Hematopoietic multipotent progenitor cell treated with erythropoietin and hydrocortisone succinate and interleukin-3 and kit ligand, for 6 days (in vitro differentiated cells): ENCODE data around the gene CHCHD4.

Experiments used
- DNase-seq: peaks from one replicate; pipeline ENCODE4 v3.0.0-alpha.2; 2015

CHCHD4 gene

DNA sequence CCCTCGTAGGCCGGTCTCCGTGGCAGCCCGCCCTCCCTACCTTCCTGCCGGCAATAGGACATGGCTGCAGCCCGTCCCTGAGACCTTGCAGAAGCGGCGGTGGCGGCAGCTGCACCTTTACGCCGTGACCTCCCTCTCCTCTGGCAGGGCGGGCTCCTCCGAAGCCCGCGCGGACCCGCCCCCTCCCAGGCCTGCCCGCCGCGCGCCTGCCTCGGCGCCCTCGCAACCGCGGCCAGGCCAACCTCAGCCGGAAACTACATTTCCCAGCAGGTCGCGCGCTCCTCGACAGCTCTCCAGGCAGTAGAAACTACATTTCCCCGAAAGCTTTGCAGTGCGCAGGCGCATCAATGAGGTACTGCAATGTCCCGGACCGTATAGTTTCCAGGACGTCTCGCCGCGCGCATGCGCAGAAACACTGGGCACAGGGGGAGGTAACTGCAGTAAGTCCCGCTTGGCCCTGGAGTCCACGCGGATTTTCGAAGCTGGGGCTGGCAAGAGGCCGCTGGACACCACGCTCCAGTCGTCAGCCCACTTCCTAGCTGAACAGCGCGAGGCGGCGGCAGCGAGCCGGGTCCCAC is at the start of gene CHCHD4, which contains the start of gene TMEM43:
TSS of gene CHCHD4 (minus strand) at position 256 of the 578 bp plus-strand sequence. CDS start at position 62, 194 bp downstream.
TSS of gene TMEM43 (plus strand) at position 438 of the 578 bp plus-strand sequence. CDS start 142 bp downstream, outside the sequence.
- DNase-seq, result peak; percentile 99

DNA sequence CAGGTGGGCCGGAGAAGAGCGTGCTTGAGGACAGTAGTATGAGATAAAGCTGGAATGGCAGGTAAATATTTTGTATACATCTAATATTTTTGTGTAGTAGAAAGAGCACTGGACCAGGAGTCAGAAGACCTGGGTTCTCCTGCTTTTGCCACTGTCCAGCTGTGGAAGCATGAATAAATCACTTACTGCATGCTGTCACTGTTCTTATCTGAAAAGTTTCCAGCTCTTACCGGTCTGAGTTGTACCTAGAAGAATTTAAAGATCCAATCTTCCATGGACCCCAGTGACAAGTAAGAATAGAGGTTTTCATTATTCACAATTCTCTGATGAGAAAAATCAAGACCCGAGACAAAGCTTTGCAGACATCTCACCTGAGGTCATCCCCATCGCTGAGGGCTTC is 47.8 kb upstream of the CHCHD4 start:
- no peak for DNase-seq

DNA sequence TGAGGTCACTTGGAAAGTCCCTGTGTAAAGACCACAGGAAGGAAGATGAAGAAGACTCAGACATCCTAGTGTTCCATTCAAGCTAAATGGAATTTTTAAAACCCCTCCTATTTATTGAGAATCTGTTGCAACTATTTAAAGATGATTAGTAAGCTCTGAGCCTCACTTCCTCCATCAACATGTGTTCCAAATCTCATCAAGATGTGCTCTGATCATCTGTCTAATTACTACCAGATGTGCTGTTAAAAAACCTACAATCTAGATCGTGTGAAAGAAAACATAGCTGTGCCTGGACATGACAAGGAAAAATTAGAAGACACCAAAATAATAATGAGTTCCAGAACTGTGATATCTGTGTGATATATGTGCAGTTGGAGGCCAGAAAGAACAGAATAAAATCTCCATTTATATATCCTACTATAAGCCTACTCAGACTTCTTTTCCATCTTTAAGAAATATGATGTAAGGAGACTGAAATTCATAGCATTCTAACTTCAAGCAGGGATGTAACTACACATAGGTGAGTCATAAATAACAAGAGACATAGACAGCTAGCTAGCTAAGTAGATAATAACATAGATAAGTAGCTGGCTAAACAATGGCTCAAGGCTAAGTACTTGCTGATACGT is 46.0 kb upstream of the CHCHD4 start:
- DNase-seq, result no peak

DNA sequence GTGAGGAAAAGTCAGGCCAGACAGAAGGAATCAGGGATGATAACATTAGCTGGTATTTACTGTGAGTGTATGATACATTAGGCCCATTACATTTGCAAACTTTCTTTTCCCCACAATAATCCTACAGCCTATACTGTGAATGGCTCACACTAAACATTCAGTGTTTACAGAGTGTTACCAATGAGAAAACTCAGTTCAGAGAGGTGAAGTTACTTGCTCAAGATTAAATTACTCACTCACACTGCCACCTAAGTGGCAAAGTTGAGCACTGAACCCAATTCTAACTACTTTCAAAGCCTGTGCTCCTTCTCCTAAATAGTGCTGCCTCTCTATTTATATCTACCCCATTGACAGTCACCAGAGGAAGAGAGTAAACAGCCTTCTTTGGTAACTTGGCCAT is 45.2 kb upstream of the CHCHD4 start:
- no peak for DNase-seq

DNA sequence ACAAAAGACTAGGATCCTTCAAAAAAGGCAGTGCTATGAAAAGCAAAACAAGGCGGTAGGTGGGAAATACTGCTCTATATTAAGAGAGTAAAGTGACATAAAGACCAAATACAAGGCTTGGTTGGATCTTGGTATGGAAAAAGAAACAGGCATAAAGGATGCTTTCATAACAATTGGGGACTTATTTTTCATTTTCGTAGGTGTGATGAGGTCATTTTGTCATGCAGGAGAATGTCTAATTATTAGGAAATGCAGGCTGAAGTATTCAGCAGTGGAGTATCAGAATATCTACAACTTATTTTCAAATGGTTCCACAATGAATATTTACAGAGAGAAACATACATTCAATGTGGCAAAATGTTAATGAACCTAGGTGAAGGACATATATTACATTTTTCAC is 44.8 kb upstream of the CHCHD4 start:
- no peak for DNase-seq

DNA sequence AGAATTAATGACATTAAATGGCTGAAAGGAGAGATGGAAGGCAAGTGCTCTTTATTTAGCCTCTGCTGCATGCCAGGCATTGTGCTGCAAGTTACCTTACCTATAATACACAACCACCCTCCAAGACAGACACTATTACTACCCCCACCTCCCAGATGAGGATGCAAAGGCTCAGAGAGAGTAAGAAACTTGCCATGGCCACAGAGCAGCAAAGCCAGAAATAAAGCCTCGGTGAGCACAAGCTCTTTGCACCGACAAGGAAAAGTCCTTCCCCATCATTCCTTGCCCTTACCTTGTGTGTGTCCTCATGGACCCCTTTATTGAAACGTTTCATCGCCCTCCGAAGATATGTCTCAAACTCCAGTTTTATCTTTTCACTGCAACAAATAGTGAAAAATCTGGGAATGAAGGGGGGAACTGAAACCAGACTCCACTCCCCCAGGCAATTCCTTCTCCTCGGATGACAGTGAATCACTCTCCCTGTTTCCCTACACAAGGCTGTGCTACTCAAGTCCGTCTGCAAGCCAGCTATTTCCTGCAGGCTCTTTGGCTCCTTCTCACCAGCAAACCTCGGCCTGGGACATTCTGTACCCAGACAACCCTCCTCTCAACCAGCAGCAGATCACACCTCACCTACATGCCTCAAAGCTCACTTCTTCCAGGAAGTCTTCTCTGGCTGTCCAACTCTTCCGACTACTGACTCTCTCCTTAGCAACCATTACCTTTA is 42.4 kb upstream of the CHCHD4 start:
- DNase-seq, result no peak

DNA sequence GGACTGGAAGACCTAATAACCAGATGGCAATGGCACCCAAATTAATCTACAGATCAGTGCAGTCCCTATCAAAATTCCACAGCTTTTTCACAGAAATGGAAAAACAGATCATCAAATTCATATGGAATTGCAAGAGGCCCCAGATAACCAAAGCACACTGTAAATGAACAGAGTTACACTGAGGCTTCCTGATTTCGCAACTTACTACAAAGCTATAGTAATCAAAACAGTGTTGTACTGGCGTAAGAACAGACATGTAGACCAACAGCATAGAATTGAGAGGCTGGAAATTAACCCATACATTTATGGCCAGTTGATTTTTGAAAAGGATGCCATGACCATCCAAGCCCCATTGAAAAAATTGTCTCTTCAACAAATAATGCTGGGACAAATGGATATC is 37.5 kb upstream of the CHCHD4 start:
- no peak for DNase-seq

DNA sequence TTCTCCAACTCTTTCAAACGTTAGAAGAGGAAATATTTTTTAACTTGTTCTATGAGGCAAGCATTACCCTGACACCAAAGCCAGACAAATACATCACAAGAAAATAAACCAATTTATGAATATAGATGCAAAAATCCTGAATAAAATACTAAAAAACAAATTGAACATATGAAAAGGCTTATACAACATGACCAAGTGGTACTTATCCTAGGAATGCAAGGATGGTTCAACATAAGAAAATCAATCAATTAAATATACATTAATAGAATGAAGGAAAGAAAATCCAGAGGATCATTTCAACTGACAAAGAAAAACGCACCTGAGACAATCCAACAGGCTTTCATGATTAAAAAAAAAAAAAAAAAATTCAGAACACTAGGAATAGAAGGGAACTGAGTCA is 36.6 kb upstream of the CHCHD4 start:
- no peak for DNase-seq

DNA sequence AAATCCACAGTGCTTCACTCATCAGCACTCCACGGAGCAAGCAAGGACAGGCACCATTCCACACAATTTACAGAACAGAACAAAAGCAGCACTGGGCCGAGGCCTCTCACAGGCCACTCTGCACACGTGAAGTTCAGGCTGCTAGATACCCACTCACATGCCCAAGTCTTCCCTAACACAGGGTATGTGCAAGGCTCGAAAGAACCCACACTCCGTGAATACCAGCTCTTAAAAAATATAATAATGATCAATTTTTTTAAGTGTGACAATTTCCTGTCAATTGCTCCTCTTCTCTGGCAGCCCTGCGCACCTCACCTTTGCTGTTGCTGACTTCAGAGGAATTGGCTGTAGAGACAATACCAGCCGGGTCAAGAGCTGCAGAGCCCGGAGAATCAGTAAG is 34.8 kb upstream of the CHCHD4 start:
- DNase-seq, result no peak

DNA sequence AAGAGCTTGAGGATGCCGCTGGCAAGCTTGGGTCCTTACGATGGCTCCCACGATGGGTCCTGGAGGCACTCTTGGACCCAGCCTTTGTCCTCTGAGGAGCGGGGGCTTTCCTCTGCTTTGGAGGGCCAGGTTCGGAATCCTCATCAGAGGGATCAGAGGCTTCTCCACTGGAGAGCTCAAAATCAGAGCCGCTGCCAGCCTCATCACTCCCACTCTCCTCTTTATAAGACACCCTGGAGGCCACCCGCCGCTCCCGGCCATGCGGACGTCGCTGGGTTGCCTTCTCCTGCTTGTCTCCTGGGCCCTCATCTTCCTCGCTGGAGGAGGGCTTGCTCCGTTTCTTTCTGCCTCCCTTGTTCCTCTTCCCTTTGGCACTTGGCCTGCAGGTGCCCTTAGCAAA is 33.7 kb upstream of the CHCHD4 start:
- DNase-seq, result no peak

DNA sequence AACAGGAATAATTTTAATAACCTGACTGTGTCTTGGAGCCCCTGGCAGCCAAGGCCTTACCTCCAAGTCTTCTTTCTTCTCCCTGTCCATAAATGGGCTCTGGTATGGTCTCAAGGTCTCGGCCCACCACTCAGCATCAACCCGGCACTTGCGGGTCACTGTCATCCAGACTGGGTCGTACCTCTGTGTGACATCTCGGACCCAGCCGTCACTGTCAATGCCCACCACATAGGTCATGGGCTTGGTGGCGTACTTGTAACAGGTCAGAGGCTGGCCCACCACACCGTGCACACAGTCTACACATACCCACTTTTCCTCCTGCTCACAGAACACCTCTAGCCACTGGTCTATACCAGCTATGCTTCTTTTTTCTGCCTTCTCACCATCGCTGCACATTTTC is 33.3 kb upstream of the CHCHD4 start:
- no peak for DNase-seq

DNA sequence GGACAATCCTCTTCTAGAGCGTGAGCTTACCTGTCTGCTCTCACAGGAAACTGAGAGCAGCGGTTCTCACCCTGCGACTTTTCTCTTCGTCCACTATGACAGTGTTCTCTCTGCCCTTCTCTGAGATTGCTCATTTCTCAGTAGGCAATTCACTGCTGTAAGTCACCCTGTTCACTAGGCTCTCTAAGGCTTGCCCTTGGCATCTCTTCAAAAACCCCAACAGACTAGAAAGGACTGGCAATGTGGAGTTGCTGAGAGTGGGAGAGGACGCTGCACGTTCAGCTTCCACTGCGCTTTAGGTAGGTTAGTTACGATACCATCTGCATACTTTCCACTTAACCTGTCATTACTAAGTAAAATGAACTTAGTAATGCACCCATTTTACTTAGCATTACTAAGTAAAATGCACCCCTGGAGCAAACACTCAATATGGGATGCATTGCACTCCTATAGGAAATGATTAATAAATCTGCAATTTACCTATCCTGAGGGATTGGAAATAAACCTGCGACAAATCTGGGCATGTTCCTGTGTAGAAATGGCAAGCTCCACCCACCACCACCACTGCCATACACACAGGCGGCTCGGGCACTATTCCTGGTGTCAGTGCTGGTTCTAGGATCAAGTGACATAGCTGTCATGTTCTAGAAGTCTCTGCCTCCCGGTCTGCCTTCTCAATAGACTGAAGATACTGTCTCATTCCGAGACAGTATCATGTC is 32.3 kb upstream of the CHCHD4 start:
- DNase-seq, result no peak

DNA sequence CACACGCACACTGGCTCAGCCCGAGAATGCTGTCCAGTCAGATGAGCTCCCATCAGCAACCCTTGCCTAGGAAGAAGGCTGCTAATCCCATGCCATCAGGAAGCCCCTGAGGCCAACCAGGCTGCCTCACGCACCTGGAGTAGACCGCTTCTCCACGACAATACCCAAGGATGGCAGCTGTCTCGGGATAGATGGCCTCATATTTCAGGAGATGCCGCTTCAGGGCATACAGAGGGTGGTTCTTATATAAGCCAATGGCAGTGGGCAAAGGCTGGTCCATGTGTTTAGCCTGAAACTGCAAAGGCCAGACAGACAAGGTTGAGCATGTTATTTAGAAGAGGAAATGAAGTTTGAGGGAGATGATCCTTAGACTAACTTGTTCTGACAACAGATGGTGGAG is 31.5 kb upstream of the CHCHD4 start:
- DNase-seq, result no peak

DNA sequence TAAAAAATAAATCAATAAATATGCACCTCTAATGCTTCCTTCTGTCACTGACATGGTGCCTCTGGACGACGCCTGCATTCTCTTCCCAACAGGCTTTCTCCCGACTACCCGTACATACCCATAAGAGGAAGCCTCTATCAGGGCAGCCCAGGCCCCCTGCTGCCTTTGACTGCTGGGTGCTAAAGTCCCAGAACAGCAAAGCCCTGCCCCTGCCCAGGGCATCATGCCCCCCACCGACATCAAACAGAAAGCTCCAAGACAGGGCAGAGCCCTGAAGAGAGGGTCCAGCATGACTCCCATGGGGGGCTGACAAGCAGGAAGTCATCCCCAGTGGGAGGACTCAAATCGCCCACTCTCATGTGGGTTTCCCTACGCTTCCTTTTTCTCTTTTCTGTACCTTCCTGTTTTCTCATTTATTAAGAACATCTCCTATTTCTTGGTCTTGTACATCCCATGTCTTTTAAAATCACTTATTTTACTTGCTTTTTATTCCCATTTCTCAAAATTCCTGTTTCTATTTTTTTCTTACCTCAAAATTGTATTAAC is 30.3 kb upstream of the CHCHD4 start:
- no peak for DNase-seq

DNA sequence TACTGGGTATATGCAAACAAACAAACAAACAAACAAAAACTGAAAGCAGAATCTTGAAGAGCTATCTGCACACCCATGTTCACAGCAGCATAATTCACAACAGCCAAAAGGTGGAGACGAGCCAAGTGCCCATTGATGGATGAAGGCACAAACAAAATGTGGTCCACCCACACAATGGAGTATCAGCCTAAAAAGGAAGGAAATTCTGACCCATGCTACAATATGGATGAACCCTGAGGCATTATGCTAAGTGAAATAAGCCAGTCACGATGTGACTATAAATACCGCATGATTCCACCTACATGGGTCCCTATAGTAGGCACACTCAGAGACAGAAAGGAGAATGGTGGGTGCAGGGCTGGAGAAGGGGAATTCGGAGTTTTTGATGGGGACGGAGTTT is 29.6 kb upstream of the CHCHD4 start:
- no peak for DNase-seq

DNA sequence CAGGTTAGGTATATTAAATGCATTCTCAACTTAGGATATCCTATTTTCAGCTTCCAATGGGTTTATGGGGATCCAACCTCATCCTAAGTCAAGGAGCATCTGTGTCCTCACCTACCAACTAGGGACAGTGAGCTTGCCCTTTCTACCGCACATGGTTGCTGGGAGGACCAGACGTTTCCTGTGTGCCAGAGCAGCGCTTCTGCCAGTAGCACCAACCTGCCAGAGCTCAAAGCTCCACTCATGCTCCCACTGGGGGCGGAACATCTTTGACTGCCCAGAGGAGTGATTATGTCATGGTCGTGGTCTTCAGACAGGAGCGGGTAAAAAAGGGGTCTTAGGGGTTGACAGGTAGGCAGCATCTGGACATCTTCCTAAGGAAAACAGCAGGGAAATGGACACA is 29.0 kb upstream of the CHCHD4 start:
- no peak for DNase-seq

DNA sequence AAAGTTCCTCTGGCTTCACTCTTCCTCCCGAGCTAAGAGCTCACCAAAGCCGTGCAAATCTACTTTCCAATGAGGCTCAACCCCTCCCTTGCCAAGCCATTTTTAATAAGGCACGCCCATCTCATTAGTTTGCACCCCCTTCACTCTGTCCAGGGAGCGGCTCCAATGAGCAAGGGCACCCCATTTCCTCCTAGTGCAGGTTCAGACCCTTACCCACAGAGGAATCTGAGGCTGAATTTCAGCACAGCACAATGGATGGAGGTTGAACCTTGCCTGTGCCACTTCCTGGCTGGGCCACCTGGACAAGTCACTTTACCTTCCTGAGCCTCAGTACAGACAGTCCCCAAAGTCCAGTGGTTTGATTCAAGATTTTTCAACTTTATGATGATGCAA is 28.3 kb upstream of the CHCHD4 start:
- no peak for DNase-seq

DNA sequence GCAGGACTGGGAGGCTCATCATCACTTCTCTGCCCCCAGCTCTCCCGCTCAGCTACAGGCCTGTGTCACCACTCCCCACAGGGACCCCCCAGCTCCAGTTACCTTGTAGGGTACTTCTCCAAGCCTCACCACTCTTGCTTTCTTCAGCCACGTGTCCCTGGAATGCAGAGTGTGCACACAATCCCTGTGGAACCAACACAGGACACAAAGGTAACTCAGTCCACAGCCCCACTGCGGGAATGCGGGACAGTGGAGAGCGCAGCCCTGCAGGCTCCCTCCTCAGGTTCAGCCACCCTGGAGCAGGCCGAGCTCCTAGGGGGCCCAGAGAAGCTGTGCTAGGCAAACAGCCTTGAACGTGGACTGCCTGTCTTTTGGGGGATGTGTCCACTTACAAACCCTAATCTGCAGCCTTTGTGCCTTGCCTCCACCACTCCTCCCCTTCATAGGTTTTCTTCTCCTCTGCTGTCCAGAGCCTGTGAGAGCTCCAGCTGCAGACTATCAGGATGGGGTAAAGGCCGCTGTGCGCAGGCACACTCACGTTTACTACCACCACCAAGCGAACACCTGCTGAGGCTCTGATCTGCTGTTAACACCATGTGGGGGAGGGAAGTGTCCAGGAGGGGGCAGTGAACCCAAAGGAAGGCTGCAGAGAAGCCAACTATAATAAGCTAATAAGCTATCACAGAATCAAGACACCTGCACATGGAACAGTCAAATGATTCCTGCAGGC is 27.7 kb upstream of the CHCHD4 start:
- peak; percentile 53 for DNase-seq

DNA sequence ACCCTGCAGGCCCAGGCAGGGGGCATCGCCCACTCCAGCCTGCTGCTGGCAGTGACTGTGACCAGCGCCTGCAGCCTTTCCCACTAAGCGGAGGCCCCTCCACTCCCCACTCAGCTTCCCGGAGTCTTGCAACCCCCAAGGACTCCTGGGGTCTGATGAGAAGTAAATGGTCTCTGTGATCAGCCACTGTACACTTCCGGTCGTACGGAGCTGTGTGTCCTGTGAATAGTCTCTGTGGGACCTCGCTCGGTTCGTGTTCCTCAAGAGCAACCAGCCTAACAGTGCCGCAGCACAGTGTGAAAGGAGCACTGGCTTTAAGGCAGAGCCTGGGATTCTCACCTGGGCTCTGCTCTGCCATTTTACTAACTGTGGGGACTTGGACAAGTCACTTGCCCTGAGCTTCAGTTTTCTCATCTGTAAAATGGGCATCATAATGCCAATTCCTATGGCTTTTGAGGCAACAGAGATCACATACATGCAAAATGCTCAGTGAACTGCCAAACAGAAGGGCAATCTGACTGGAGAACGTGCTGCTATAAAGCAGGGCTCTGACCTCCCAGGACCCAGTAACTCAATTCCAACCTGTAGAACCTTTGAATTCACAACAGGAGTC is 26.9 kb upstream of the CHCHD4 start:
- no peak for DNase-seq

DNA sequence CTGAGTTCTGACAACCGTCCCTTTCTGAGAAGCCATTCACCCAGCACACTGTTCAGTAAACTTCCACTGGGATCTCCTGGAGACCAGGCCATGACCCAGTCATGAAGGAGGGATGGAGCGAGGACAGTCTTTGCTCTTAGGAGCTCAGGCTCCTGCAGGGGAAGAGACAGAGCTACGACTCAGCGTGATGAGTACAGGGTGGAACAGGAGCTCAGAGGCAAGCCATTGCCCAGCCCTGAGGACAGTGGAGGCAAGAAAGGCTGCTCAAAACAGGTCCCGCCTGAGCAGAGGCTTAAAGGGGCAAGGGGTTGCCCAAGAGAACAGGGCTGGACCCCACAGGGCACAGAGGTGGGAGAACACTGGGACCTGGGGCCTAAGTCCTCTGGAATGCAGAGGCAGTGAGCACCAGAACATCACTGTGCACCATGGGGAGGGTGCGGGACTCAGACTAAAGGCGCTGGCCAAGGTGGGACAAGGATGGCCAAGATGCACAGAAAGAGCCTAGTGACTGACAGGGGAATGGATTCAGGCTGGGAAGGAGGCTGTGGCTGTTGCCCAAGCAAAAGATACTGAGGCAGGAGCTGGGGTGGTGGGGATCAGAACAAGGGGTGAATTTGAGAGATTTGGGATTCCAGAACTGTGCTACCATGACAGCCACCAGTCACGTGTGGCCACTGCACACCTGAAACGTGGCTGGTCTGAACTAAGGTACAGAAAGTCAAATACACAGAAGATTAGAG is 26.0 kb upstream of the CHCHD4 start:
- no peak for DNase-seq

DNA sequence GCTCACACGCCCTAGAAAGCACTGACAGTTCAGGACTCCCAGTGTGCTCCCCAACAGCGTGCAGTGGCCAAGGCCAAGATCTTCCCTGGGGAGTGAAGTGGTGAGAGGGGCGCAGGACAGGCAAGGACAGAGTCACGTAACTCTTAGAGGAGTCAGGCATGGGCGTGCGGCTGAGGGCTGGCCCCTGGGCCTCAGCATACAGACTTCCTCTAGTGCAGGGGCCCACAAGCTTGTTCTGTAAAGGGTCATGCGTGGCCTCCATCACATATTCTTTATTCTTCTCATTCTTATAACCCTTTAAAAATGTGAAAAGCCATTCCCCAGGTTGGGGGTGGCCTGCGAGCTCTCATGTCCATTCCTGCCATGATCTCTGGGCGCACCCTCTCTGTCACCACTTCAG is 25.4 kb upstream of the CHCHD4 start:
- DNase-seq, result no peak
